Hepatocyte (in vitro differentiated cells): Measurements from ENCODE around the gene TMEM213.

Source experiments
- CTCF ChIP-seq: fragments of 200-600 bp; sonication (generic); IDR thresholded peaks from 2 replicates; pipeline ENCODE4 v1.5.1; 2016; ENCODE audit warnings: antibody characterized with exemption, mild to moderate bottlenecking; ENCODE audit not compliant: poor library complexity
- EZH2 ChIP-seq: fragments of 200-600 bp; sonication (generic); IDR thresholded peaks from 2 replicates; pipeline ENCODE4 v1.6.1; 2016; ENCODE audit warnings: antibody characterized with exemption, mild to moderate bottlenecking, borderline replicate concordance
- EZH2phosphoT487 ChIP-seq: fragments of 200-600 bp; sonication (generic); IDR thresholded peaks from one replicate; pipeline ENCODE4 v1.6.1; 2018; ENCODE audit warnings: antibody characterized with exemption, mild to moderate bottlenecking, low read depth, moderate library complexity; ENCODE audit not compliant: unreplicated experiment, severe bottlenecking

- TF ChIP-seq CTCF, result no peak
- TF ChIP-seq EZH2, result no peak
- no peak for TF ChIP-seq EZH2phosphoT487
These were observed 70.9 kb downstream of the TMEM213 start for GRCh38 chr7:138868711-138869110.
